Liver (tissue), 3 donors: ENCODE results near the gene FNBP1L.

Experiments used
- CTCF ChIP-seq: fragments of 150-350 bp; IDR thresholded peaks from 2 replicates; pipeline ENCODE4 v1.5.1; 2017; ENCODE audit warnings: improper control_type of control experiment, low read depth, low read length; ENCODE audit not compliant: missing input control
- FOXA2 ChIP-seq: IDR thresholded peaks from 2 replicates; pipeline ENCODE4 v1.6.1; 2016; ENCODE audit warnings: antibody characterized with exemption
- SP1 ChIP-seq: IDR thresholded peaks from 2 replicates; pipeline ENCODE4 v1.6.1; 2018; ENCODE audit warnings: antibody characterized with exemption, mild to moderate bottlenecking
- donor health status: healthy.
- donor health status: healthy.

- TF ChIP-seq CTCF, result no peak
- no peak for TF ChIP-seq SP1
- TF ChIP-seq FOXA2, result no peak
These were observed 111.8 kb downstream of the FNBP1L start for GRCh38 chr1:93559695-93560094.
